Measurements from ENCODE around the gene BTG4. TPM values are rescaled to one million over a fixed set of nuclear protein-coding genes. Genes with fewer than 3 reads are reported as not detected.

BTG4 gene
- total and polyA plus RNA-seq, 2 of the 8 experiments (the other 6 are each of a cell fraction or from before 2014, with no cell fraction given) = 0.06 TPM; not detected in 1

- TF ChIP-seq CTCF (IDR thresholded peaks at IDR 0.05; ENCODE audit: control extremely low read depth in 1 of 3, insufficient read depth in 1 of 3, low read depth in 1 of 3, low read length in 3 of 3) = no peak
- no peak for TF ChIP-seq HDAC6 (IDR thresholded peaks at IDR 0.05; ENCODE audit: low read depth, low read length)
- TF ChIP-seq, protein P1, sequence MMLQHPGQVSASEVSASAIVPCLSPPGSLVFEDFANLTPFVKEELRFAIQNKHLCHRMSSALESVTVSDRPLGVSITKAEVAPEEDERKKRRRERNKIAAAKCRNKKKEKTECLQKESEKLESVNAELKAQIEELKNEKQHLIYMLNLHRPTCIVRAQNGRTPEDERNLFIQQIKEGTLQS (IDR thresholded peaks at IDR 0.05; ENCODE audit: insufficient read depth, low read depth, low read length) = no peak
- no peak for TF ChIP-seq EP300 (IDR thresholded peaks at IDR 0.05; ENCODE audit: borderline replicate concordance in 1 of 2, low read depth in 2 of 2, low read length in 2 of 2)
- no peak for TF ChIP-seq CTBP2 (IDR thresholded peaks at IDR 0.05; ENCODE audit: borderline replicate concordance, insufficient read depth, insufficient read length, low read length)
- no peak for TF ChIP-seq RAD21 (IDR thresholded peaks at IDR 0.05 in 1 of 2, conservative IDR thresholded peaks at IDR 0.05 in 1 of 2; ENCODE audit: low read depth in 2 of 2, low read length in 2 of 2)
- no peak for TF ChIP-seq CHD2 (IDR thresholded peaks at IDR 0.05; ENCODE audit: low read length)
Measured at GRCh38 chr11:111452146-111452545, 60.0 kb downstream of the BTG4 start (continued).

Data from H1 (cell line).